ENCODE data around the gene RAD9A. TPM values are rescaled to one million over a fixed set of nuclear protein-coding genes. Genes with fewer than 3 reads are reported as not detected.

Gene RAD9A
- total and polyA plus RNA-seq, 9 of the 15 experiments (the other 6 are each of a cell fraction or from before 2014, with no cell fraction given), result 1.4 to 41.2 (median 16.1) TPM

GRCh38 chr11:67356864-67357561 lies 34.8 kb upstream of the RAD9A start (continued):
- TF ChIP-seq BHLHE40 (IDR thresholded peaks at IDR 0.05; ENCODE audit: low read length), result no peak
- no peak for TF ChIP-seq FOXK2 (conservative IDR thresholded peaks at IDR 0.05 in 1 of 2, IDR thresholded peaks at IDR 0.05 in 1 of 2; ENCODE audit: low read depth in 2 of 2)
- no peak for TF ChIP-seq HOMEZ (CRISPR knock-in tag; IDR thresholded peaks at IDR 0.05)
- TF ChIP-seq ZNF212 (CRISPR knock-in tag; IDR thresholded peaks at IDR 0.05), result no peak
- no peak for TF ChIP-seq FOXA3 (CRISPR knock-in tag; conservative IDR thresholded peaks at IDR 0.05 in 1 of 2, IDR thresholded peaks at IDR 0.05 in 1 of 2)
- TF ChIP-seq NFIX (CRISPR knock-in tag; IDR thresholded peaks at IDR 0.05; ENCODE audit: low read depth), result no peak
- peak; percentile 96 to 99 for TF ChIP-seq RAD21 (CRISPR knock-in tag; conservative IDR thresholded peaks at IDR 0.05 in 1 of 2, IDR thresholded peaks at IDR 0.05 in 1 of 2)
- TF ChIP-seq ARID2 (IDR thresholded peaks at IDR 0.05), result peak; percentile 98
- TF ChIP-seq VEZF1 (CRISPR knock-in tag; IDR thresholded peaks at IDR 0.05), result peak; percentile 80
- no peak for TF ChIP-seq SIRT6 (IDR thresholded peaks at IDR 0.05; ENCODE audit: low read depth, low read length)
- TF ChIP-seq HDAC3 (IDR thresholded peaks at IDR 0.05; ENCODE audit: borderline replicate concordance, partially characterized antibody), result no peak
- TF ChIP-seq, protein P1, sequence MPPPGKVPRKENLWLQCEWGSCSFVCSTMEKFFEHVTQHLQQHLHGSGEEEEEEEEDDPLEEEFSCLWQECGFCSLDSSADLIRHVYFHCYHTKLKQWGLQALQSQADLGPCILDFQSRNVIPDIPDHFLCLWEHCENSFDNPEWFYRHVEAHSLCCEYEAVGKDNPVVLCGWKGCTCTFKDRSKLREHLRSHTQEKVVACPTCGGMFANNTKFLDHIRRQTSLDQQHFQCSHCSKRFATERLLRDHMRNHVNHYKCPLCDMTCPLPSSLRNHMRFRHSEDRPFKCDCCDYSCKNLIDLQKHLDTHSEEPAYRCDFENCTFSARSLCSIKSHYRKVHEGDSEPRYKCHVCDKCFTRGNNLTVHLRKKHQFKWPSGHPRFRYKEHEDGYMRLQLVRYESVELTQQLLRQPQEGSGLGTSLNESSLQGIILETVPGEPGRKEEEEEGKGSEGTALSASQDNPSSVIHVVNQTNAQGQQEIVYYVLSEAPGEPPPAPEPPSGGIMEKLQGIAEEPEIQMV (tag; conservative IDR thresholded peaks at IDR 0.05; ENCODE audit: low read depth), result no peak
- no peak for TF ChIP-seq RNF2 (IDR thresholded peaks at IDR 0.05)
- no peak for TF ChIP-seq TAF1 (IDR thresholded peaks at IDR 0.05; ENCODE audit: control insufficient read depth, extremely low read depth, insufficient read depth, low read length, severe bottlenecking)
- TF ChIP-seq, protein P2, sequence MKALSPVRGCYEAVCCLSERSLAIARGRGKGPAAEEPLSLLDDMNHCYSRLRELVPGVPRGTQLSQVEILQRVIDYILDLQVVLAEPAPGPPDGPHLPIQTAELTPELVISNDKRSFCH (CRISPR knock-in tag; IDR thresholded peaks at IDR 0.05), result no peak
- TF ChIP-seq, protein P2 (tag; IDR thresholded peaks at IDR 0.05), result no peak
- no peak for TF ChIP-seq PBX2 (CRISPR knock-in tag; IDR thresholded peaks at IDR 0.05; ENCODE audit: low read depth)
- TF ChIP-seq PBX2 (tag; conservative IDR thresholded peaks at IDR 0.05; ENCODE audit: low read depth), result no peak
- TF ChIP-seq PML (IDR thresholded peaks at IDR 0.05; ENCODE audit: low read length), result no peak
- TF ChIP-seq SLC30A9 (CRISPR knock-in tag; IDR thresholded peaks at IDR 0.05), result no peak
